ENCODE results near the gene MFAP3L.

DNA sequence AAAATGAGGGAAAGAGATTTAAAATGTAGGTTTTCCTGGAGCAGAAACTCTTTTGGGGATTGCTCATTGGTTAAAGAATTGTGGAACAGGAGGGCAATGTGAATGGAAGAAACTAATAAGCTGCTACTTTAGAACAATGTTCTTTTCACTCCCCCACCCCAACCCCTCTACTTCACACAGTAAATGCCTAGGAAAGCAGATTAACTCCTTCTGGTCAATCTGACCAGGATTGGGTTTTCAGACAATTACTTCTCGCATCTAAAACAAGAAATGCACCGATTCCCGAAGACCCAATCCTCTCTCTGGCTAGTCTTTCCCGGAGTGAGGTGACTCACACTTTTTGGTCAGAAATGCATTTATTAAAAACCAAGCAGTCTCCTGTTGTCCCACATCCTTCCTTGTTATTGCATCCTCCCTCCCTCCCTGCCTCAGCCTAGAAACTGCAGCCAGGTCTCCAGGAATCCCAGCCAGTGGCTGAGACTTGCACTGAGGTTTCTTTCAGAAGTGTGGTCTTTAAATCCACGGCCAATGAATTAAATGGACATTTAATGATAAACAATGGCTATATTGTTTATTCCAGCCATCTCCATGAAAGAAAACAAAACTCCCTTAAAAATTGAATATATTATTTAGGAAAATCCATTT lies 21.4 kb downstream of the MFAP3L start:
- TF ChIP-seq, protein P1, sequence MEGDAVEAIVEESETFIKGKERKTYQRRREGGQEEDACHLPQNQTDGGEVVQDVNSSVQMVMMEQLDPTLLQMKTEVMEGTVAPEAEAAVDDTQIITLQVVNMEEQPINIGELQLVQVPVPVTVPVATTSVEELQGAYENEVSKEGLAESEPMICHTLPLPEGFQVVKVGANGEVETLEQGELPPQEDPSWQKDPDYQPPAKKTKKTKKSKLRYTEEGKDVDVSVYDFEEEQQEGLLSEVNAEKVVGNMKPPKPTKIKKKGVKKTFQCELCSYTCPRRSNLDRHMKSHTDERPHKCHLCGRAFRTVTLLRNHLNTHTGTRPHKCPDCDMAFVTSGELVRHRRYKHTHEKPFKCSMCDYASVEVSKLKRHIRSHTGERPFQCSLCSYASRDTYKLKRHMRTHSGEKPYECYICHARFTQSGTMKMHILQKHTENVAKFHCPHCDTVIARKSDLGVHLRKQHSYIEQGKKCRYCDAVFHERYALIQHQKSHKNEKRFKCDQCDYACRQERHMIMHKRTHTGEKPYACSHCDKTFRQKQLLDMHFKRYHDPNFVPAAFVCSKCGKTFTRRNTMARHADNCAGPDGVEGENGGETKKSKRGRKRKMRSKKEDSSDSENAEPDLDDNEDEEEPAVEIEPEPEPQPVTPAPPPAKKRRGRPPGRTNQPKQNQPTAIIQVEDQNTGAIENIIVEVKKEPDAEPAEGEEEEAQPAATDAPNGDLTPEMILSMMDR (IDR thresholded peaks at IDR 0.05), result no peak
- TF ChIP-seq POLR2A (IDR thresholded peaks at IDR 0.05), result no peak
